NCI-H1436 (cell line): ENCODE results near the gene ZNFX1.
"Not testable (repeated sequence)": the region's sequence is repeated elsewhere in the genome, so short reads cannot be mapped to it uniquely, and the experiment has no call there.

Experiments used
- DNase-seq: peaks from one replicate; lab custom pipeline; 2025; lab: John Stamatoyannopoulos, UW

The ZNFX1 gene

GRCh38 chr20:49248301-49248700 is 29.6 kb downstream of the ZNFX1 start:
- DNase-seq: no peak

- no peak for DNase-seq
Measured at GRCh38 chr20:49247792-49248191, 30.1 kb downstream of the ZNFX1 start.

DNA sequence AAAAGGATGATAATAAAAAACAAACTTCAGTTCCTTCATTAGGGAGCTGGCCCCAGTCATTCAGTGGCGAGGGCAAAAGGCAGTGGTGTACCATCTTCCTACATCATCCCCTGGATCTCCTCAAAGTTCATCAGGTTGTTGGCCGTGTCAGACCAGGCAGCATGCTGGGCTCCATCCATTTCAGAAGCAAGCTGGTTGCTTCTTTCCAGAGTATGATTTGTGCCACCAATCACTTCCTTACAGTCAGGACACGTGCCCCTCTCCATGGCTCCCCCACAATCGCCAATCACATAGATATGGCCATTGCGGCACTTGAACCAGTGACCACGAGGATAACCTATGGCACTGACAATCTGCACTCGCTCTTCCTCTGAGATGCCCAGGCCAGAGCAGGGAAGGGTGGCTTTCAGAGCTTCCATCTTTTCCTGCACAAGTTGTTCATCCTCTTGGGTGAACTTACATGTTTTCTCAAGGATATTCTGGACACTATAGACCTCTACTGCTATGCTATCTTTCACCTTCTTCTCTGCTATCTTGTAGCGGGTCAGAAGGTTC is 30.6 kb downstream of the ZNFX1 start:
- DNase-seq: no peak

GRCh38 chr20:49245921-49246740 is 31.7 kb downstream of the ZNFX1 start:
- DNase-seq: no peak

DNA sequence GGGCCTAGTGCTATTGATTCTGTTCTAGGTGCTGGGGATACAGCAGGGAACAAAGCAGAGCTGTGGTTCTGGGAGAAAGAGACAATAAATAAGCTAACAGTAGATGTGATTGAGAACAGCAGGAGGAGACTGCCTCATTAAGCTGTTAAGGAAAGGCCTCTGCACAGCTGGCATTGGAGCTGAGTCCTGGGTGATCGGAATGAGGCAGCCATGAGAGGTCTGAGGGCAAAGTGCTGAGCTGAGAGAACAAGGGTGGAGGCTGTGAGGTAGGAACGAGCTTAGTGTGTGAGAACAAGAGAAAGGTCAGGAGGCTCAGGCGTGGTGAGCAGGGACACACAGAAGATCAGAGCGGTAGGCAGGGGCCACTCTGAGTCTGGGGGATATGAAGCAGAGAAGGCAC is 40.3 kb downstream of the ZNFX1 start:
- DNase-seq: no peak

DNA sequence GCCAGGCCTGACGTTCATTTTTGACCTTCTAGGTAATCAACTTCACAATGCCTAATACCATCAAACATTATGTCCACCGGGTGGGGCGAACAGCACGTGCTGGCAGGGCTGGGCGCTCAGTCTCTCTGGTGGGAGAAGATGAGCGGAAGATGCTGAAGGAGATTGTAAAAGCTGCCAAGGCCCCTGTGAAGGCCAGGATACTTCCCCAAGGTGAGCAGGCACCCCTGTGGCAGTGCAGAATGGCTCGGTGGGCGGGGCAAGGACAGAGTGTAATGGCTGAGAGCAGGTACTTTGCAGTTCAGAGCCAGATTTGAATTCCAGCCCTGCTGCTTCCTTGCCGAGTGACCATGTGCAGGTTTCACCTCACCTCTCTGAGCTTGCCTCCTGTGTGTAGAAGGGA is 41.6 kb downstream of the ZNFX1 start:
- DNase-seq: no peak

DNA sequence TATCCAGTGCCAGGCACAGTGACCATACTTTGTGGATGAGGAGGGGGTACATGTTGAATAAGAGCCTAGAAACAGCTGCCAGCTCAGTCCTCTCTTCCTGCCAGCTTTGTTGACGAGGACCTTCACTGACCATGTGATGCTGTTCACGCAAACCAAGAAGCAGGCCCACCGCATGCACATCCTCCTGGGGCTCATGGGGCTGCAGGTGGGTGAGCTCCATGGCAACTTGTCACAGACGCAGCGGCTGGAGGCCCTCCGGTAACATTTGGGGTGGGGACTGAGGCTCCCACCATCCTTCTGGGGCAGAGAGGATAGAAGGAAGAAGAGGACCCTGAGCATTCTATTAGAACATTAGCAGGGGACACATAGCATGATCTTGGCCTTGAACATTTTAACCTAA is 43.0 kb downstream of the ZNFX1 start:
- DNase-seq: no peak

- no peak for DNase-seq
Measured at GRCh38 chr20:49233226-49233625, 44.6 kb downstream of the ZNFX1 start.

GRCh38 chr20:49231471-49231870 is 46.4 kb downstream of the ZNFX1 start:
- no peak for DNase-seq

- no peak for DNase-seq
Measured at GRCh38 chr20:49230561-49231133, 47.2 kb downstream of the ZNFX1 start.

GRCh38 chr20:49230021-49230420 is 47.8 kb downstream of the ZNFX1 start:
- DNase-seq: no peak

- DNase-seq: no peak
Measured at GRCh38 chr20:49229381-49229780, 48.5 kb downstream of the ZNFX1 start.

- DNase-seq: no peak
Measured at GRCh38 chr20:49228676-49229075, 49.2 kb downstream of the ZNFX1 start.

GRCh38 chr20:49225896-49226295 is 52.0 kb downstream of the ZNFX1 start:
- DNase-seq: no peak

DNA sequence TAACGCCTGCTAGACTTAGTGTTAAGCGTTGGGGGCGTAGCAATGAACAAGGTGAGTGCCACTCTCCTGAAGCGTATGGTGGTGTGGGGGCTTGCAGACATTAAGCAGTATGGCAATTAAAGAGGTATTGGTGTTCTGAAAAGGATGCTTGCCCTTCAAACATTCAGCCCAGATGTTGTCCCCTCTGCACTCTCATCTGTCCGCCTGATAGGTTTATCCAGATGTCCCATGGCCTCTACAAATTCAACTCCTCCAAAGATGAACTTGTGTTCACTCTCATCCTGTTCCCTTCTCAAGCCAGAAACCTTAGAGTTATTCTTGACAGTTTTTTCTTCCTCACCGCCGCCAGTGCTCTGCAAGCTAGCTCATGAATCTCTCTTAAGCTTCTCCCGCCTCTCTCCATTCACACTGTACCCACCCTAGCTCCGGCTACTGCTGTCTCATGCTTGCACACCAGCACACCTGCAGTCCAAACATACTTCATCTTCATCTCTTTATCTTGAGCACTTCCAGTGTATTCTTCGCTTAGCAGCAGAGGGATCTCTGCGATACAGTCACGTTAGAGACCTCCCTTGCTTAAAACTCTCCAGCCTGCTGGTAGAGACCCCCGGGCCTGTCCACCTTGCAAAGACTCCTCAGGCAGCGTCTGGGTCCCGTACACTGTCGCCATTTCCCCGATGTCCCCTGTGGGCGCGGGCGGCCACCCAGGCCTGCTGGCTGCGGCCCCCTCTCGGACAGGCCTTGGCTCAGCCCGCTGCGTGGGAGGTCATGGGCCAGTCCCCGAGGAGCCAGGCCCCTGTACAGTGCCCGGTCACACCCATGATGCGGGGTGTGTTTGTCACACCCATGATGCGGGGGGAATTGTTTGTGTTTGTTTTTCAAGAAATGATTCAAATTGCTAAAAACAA is 57.7 kb downstream of the ZNFX1 start:
- no peak for DNase-seq

GRCh38 chr20:49219091-49219923 is 58.5 kb downstream of the ZNFX1 start, which contains the start of gene DDX27:
Gene DDX27, plus strand, starts transcription at chr20:49219416. Its CDS starts 33 bp downstream, at chr20:49219449.
- peak; percentile 98 for DNase-seq

DNA sequence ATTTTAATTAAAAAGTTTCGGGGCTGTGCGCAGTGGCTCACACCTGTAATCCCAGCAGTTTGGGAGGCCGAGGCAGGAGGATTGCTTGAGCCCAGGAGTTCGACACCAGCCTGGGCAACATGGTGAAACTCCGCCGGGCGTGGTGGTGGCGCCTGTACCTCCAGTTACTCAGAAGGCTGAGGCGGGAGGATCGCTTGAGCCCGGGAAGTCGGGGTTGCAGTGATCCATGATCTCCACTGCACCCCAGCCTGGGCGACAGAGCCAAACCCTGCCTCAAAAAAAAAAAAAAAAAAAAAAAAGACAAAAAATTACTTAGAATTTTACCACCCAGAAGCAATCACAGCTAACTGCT is 59.1 kb downstream of the ZNFX1 start:
- DNase-seq: not testable (repeated sequence)

- peak; percentile 88 for DNase-seq
Measured at GRCh38 chr20:49216991-49217578, 60.8 kb downstream of the ZNFX1 start.

- no peak for DNase-seq
Measured at GRCh38 chr20:49215232-49215631, 62.6 kb downstream of the ZNFX1 start.

- DNase-seq: no peak
Measured at GRCh38 chr20:49214571-49214970, 63.3 kb downstream of the ZNFX1 start.

DNA sequence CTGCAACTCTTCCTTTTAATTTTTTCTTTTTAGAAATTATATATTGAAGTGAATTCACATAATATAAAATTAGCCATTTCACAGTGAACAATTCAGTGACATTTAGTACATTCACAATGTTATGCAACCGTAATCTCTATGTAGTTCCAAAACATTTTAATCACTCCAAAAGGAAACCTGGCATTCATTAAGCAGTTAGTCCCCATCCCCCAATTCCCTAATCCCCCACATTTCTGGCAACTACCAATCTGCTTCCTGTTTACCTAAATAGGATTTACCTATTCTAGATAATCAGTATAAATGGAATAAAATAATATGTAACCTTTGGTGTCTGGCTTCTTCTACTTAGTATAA is 67.1 kb downstream of the ZNFX1 start:
- DNase-seq: no peak
